HepG2 (cell line): Measurements from ENCODE around the gene CTDNEP1. TPM values are rescaled to one million over a fixed set of nuclear protein-coding genes. Genes with fewer than 3 reads are reported as not detected.
A peak's percentile ranks its signal among the peaks of the same experiment; 100 is the strongest.

Experiments
- FOXK2 ChIP-seq: fragments of 450-650 bp; IDR thresholded peaks from 2 replicates; pipeline ENCODE4 v1.6.1; 2016
- MAX ChIP-seq: IDR thresholded peaks from 2 replicates; pipeline ENCODE4 v1.6.1; 2012; ENCODE audit warnings: inconsistent platforms
- NFYC ChIP-seq: IDR thresholded peaks from 2 replicates; pipeline ENCODE4 v1.6.1; 2016; ENCODE audit warnings: missing genetic modification reagents, missing compliant biosample characterization
- POLR2A ChIP-seq, 2 experiments: IDR thresholded peaks; 2 replicates each; pipeline ENCODE4 v1.6.1; 2011; ENCODE audit warnings: low read depth in 2 of 2, low read length in 2 of 2, mild to moderate bottlenecking in 1 of 2, moderate library complexity in 1 of 2; ENCODE audit not compliant: insufficient read depth in 1 of 2
- REXO4 ChIP-seq: sonication (generic); formaldehyde crosslinking; IDR thresholded peaks from 2 replicates; pipeline ENCODE4 v1.8.0; 2022; ENCODE audit warnings: missing genetic modification reagents, mild to moderate bottlenecking, borderline replicate concordance
- SOX5 ChIP-seq: IDR thresholded peaks from 2 replicates; pipeline ENCODE4 v1.6.1; 2016; ENCODE audit warnings: borderline replicate concordance
- SP1 ChIP-seq, 2 experiments: fragments of 450-650 bp in 1 of 2; sonication (generic) in 1 of 2; formaldehyde crosslinking in 1 of 2; IDR thresholded peaks; 2 replicates each; pipeline versions ENCODE4 v1.4.0 to v1.6.1; 2016 to 2020; ENCODE audit warnings: missing genetic modification reagents in 1 of 2
- TAF15 ChIP-seq: fragments of 200-400 bp; formaldehyde crosslinking; IDR thresholded peaks from one replicate; pipeline ENCODE4 v1.6.1; 2018; ENCODE audit warnings: mild to moderate bottlenecking, low read depth, low read length; ENCODE audit not compliant: poor library complexity, severe bottlenecking
- TBX2 ChIP-seq: sonication (generic); formaldehyde crosslinking; IDR thresholded peaks from 2 replicates; pipeline ENCODE4 v1.5.0; 2020; ENCODE audit warnings: missing genetic modification reagents, mild to moderate bottlenecking, borderline replicate concordance
- YY1 ChIP-seq: IDR thresholded peaks from 2 replicates; pipeline ENCODE4 v1.6.1; 2011; ENCODE audit warnings: low read length, low read depth, moderate library complexity, mild to moderate bottlenecking; ENCODE audit not compliant: insufficient read depth, insufficient replicate concordance
- ZFP36L2 ChIP-seq: sonication (generic); formaldehyde crosslinking; IDR thresholded peaks from 2 replicates; pipeline ENCODE4 v1.4.0; 2020; ENCODE audit warnings: missing genetic modification reagents
- ZNF235 ChIP-seq: sonication (generic); formaldehyde crosslinking; IDR thresholded peaks from 2 replicates; pipeline ENCODE4 v1.8.1; 2023; ENCODE audit warnings: mild to moderate bottlenecking, missing genetic modification reagents, borderline replicate concordance
- ZNF569 ChIP-seq: sonication (generic); formaldehyde crosslinking; IDR thresholded peaks from 2 replicates; pipeline ENCODE4 v1.5.0; 2020; ENCODE audit warnings: mild to moderate bottlenecking, missing genetic modification reagents, moderate library complexity, borderline replicate concordance
- ZNF616 ChIP-seq: sonication (generic); formaldehyde crosslinking; IDR thresholded peaks from 2 replicates; pipeline ENCODE4 v1.5.0; 2020; ENCODE audit warnings: low read depth, mild to moderate bottlenecking, missing genetic modification reagents
- ZNF776 ChIP-seq: sonication (generic); formaldehyde crosslinking; IDR thresholded peaks from 2 replicates; pipeline ENCODE4 v1.4.0; 2020; ENCODE audit warnings: mild to moderate bottlenecking, missing genetic modification reagents
- ZNF790 ChIP-seq: sonication (generic); formaldehyde crosslinking; IDR thresholded peaks from 2 replicates; pipeline ENCODE4 v1.8.0; 2022; ENCODE audit warnings: missing genetic modification reagents, mild to moderate bottlenecking, borderline replicate concordance
- polyA plus RNA-seq, 8 experiments: library from polyadenylated mRNA; depleted of rRNA in 3 of 8; stranded (reverse) in 7 of 8; unstranded in 1 of 8; fragments of >200 nt; fragmentation: Illumina TruSeq in 4 of 8; extraction: Trizol in 4 of 8; gene quantifications; 2 replicates each; pipeline versions ENCODE4 v1.2.1 to v1.2.3, GENCODE V29; 2011 to 2016; ENCODE audit warnings: low read depth in 4 of 8, missing spikeins in 1 of 8, mixed read lengths in 1 of 8; ENCODE audit not compliant: insufficient read depth in 1 of 8
- total RNA-seq, 5 experiments: library from RNA; depleted of rRNA; stranded (reverse); fragments of >200 nt; fragmentation: Illumina TruSeq; extraction: Trizol; gene quantifications; 2 replicates each; pipeline ENCODE4 v1.2.3, GENCODE V29; 2016; ENCODE audit warnings: low read depth in 1 of 5
- TF ChIP-seq, protein P1 (sequence below): sonication (generic); formaldehyde crosslinking; IDR thresholded peaks from 2 replicates; pipeline ENCODE4 v1.5.0; 2020; ENCODE audit warnings: mild to moderate bottlenecking, missing genetic modification reagents, borderline replicate concordance
- TF ChIP-seq, protein P2 (sequence below): sonication (generic); formaldehyde crosslinking; IDR thresholded peaks from 2 replicates; pipeline ENCODE4 v1.4.0; 2020; ENCODE audit warnings: low read depth, missing genetic modification reagents
- TF ChIP-seq, protein P3 (sequence below): sonication (generic); formaldehyde crosslinking; IDR thresholded peaks from 2 replicates; pipeline ENCODE4 v1.5.0; 2020; ENCODE audit warnings: missing genetic modification reagents, mild to moderate bottlenecking, borderline replicate concordance

The CTDNEP1 gene
- total and polyA plus RNA-seq, 2 of the 13 experiments (the other 11 are each of a cell fraction or from before 2014, with no cell fraction given): 19.8 to 118 TPM

DNA sequence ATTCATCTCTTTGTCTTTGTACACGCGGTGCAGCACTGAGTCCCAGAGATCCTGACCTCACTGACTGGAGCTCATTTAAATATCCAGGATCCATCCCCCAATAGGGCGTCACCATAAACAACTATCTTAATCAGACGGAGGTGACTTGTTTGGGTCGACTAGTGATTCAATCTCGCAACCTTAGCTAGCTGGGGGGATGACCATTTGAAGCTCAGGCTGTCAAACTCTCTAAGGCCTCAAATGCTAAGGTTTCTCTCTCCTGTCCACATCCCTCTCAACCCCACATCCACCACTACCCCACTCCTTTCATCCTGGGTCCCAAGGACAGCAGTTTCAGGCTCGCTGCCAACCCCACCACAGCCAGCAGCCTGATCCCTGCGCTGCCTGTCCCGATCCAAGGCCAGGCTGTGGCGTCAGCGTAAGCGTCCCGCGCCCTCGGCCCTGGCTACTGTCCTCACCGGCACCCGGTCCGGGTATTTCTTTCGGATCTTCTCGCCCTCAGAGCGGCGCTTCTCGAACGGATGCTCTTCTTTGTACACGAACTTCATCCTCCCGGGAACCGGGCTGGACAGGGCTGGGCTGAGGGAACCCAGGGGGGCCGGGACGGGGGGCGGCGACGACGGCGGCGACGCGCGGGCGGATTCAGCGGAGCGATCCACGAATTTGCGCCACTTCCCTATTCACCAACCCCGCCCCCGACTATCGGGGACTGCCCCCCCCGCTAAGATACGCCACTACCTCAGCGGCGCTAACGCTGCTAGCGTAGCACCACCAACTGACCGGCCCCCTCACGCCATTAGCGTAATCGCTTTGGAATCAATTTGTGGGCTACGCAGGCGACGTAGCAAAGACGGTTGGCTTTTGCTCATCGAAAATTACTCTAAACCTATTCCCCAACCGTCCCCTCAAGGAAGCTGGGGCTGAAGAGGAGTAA lies 9.5 kb downstream of the CTDNEP1 start, which contains the start of gene GABARAP (continued):
- TF ChIP-seq REXO4 (CRISPR knock-in tag) (no peak), POLR2A (IDR thresholded peaks at IDR 0.05; ENCODE audit: insufficient read depth in 1 of 2, low read depth in 2 of 2, low read length in 2 of 2) (peak; percentile 40 to 48; a peak in 3 of 4 replicates), ZNF790 (CRISPR knock-in tag) (0 out of 2 replicates have a peak, but pooled peaks have one; percentile 74), ZNF616 (CRISPR knock-in tag) (no peak), ZFP36L2 (CRISPR knock-in tag) (no peak), TBX2 (CRISPR knock-in tag) (peak; percentile 72; the same call in 1 of the 2 replicates), ZNF569 (CRISPR knock-in tag) (peak; percentile 10; the same call in 1 of the 2 replicates), ZNF235 (CRISPR knock-in tag) (peak; percentile 50; the same call in 1 of the 2 replicates), MAX (peak; percentile 44), TAF15 (peak; percentile 74), ZNF776 (CRISPR knock-in tag) (peak; percentile 45; the same call in 1 of the 2 replicates), NFYC (CRISPR knock-in tag) (no peak), SOX5 (peak; percentile 6; the same call in 1 of the 2 replicates), SP1 (IDR thresholded peaks at IDR 0.05) (no peak), SP1 (CRISPR knock-in tag; IDR thresholded peaks at IDR 0.05) (peak; percentile 63), YY1 (peak; percentile 30), FOXK2 (no peak)
- TF ChIP-seq, protein P1, sequence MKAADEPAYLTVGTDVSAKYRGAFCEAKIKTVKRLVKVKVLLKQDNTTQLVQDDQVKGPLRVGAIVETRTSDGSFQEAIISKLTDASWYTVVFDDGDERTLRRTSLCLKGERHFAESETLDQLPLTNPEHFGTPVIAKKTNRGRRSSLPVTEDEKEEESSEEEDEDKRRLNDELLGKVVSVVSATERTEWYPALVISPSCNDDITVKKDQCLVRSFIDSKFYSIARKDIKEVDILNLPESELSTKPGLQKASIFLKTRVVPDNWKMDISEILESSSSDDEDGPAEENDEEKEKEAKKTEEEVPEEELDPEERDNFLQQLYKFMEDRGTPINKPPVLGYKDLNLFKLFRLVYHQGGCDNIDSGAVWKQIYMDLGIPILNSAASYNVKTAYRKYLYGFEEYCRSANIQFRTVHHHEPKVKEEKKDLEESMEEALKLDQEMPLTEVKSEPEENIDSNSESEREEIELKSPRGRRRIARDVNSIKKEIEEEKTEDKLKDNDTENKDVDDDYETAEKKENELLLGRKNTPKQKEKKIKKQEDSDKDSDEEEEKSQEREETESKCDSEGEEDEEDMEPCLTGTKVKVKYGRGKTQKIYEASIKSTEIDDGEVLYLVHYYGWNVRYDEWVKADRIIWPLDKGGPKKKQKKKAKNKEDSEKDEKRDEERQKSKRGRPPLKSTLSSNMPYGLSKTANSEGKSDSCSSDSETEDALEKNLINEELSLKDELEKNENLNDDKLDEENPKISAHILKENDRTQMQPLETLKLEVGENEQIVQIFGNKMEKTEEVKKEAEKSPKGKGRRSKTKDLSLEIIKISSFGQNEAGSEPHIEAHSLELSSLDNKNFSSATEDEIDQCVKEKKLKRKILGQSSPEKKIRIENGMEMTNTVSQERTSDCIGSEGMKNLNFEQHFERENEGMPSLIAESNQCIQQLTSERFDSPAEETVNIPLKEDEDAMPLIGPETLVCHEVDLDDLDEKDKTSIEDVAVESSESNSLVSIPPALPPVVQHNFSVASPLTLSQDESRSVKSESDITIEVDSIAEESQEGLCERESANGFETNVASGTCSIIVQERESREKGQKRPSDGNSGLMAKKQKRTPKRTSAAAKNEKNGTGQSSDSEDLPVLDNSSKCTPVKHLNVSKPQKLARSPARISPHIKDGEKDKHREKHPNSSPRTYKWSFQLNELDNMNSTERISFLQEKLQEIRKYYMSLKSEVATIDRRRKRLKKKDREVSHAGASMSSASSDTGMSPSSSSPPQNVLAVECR (CRISPR knock-in tag): peak; percentile 80
- TF ChIP-seq, protein P2, sequence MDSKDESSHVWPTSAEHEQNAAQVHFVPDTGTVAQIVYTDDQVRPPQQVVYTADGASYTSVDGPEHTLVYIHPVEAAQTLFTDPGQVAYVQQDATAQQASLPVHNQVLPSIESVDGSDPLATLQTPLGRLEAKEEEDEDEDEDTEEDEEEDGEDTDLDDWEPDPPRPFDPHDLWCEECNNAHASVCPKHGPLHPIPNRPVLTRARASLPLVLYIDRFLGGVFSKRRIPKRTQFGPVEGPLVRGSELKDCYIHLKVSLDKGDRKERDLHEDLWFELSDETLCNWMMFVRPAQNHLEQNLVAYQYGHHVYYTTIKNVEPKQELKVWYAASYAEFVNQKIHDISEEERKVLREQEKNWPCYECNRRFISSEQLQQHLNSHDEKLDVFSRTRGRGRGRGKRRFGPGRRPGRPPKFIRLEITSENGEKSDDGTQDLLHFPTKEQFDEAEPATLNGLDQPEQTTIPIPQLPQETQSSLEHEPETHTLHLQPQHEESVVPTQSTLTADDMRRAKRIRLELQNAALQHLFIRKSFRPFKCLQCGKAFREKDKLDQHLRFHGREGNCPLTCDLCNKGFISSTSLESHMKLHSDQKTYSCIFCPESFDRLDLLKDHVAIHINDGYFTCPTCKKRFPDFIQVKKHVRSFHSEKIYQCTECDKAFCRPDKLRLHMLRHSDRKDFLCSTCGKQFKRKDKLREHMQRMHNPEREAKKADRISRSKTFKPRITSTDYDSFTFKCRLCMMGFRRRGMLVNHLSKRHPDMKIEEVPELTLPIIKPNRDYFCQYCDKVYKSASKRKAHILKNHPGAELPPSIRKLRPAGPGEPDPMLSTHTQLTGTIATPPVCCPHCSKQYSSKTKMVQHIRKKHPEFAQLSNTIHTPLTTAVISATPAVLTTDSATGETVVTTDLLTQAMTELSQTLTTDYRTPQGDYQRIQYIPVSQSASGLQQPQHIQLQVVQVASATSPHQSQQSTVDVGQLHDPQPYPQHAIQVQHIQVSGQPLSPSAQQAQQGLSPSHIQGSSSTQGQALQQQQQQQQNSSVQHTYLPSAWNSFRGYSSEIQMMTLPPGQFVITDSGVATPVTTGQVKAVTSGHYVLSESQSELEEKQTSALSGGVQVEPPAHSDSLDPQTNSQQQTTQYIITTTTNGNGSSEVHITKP (CRISPR knock-in tag): no peak
- TF ChIP-seq, protein P3, sequence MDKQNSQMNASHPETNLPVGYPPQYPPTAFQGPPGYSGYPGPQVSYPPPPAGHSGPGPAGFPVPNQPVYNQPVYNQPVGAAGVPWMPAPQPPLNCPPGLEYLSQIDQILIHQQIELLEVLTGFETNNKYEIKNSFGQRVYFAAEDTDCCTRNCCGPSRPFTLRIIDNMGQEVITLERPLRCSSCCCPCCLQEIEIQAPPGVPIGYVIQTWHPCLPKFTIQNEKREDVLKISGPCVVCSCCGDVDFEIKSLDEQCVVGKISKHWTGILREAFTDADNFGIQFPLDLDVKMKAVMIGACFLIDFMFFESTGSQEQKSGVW (CRISPR knock-in tag): no peak
